ENCODE results near the gene ZFYVE9. TPM values are rescaled to one million over a fixed set of nuclear protein-coding genes. Genes with fewer than 3 reads are reported as not detected.

ZFYVE9 gene
- total and polyA plus RNA-seq, 9 of the 15 experiments (the other 6 are each of a cell fraction or from before 2014, with no cell fraction given) = 0.52 to 14.4 (median 8.9) TPM

GRCh38 chr1:52240592-52241210 is 98.8 kb downstream of the ZFYVE9 start:
- in situ Hi-C loops (cut with MboI) (no loop called here), intact Hi-C loops (cut with micrococcal nuclease) (no loop called here)
- Histone ChIP-seq H3K27me3 (ENCODE audit: control insufficient read depth in 2 of 2, insufficient read depth in 2 of 2, low read length in 2 of 2) (no peaks in the 10 kb centered on the region), H4K20me1 (replicated peaks; ENCODE audit: control insufficient read depth, insufficient read depth, low read length) (no peaks in the 10 kb centered on the region), H3K4me1 (replicated peaks in 1 of 2; ENCODE audit: control insufficient read depth in 2 of 2, insufficient read depth in 2 of 2, low read length in 2 of 2) (peaks cover 0 to 23% of the 10 kb centered on the region in 2 experiments; a peak in 2 of 5 replicates), H3K9ac (ENCODE audit: insufficient read depth in 1 of 2, low read depth in 2 of 2, low read length in 2 of 2) (no peak overlapping the region), H3K4me3 (no peak overlapping the region), H3K4me2 (ENCODE audit: insufficient read depth, low read length) (no peak overlapping the region), H3K9me3 (replicated peaks; ENCODE audit: control insufficient read depth, insufficient read depth, low read depth, low read length) (no peaks in the 10 kb centered on the region), H3K36me3 (ENCODE audit: control insufficient read depth, insufficient read depth, low read length) (no peaks in the 10 kb centered on the region), H3K79me2 (ENCODE audit: control insufficient read depth, insufficient read depth, low read length) (no peaks in the 10 kb centered on the region), H3K27ac (ENCODE audit: extremely low read depth, low read depth, low read length) (no peak overlapping the region), H3K9me1 (ENCODE audit: control insufficient read depth, insufficient read depth, low read length) (no peaks in the 10 kb centered on the region), H2AFZ (ENCODE audit: low read depth, low read length) (no peak overlapping the region)
- CTCF ChIA-PET (ENCODE audit: low intra/inter-chr PET ratio) = interaction anchor here (0.7 kb wide), 1 partner anchor 91 kb away, joined by 3 read pairs; no protein-coding TSS in a partner anchor
- WGBS (ENCODE audit: insufficient coverage, low coverage, missing lambda C conversion rate) = 0% methylated on average over 4 of the region's 4 CpGs
- BruUV-seq (replicated peaks) = no TSS peak
- no peak for TF ChIP-seq ZKSCAN3 (CRISPR knock-in tag; IDR thresholded peaks at IDR 0.05)
- peak; percentile 38; the same call in 1 of the 2 replicates for TF ChIP-seq PKNOX1 (IDR thresholded peaks at IDR 0.05)
- no peak for TF ChIP-seq ZBTB34 (CRISPR knock-in tag; IDR thresholded peaks at IDR 0.05)
- 0 out of 2 replicates have a peak, but pooled peaks have one; percentile 8 for TF ChIP-seq GABPA (tag; conservative IDR thresholded peaks at IDR 0.05; ENCODE audit: low read depth)
- TF ChIP-seq MEIS2 (IDR thresholded peaks at IDR 0.05; ENCODE audit: partially characterized antibody) = peak; percentile 75
- no peak for TF ChIP-seq GATA2 (CRISPR knock-in tag; IDR thresholded peaks at IDR 0.05)
- peak; percentile 20; the same call in 1 of the 2 replicates for TF ChIP-seq SOX6 (IDR thresholded peaks at IDR 0.05)
- peak; percentile 62; the same call in 1 of the 2 replicates for TF ChIP-seq SMARCE1 (IDR thresholded peaks at IDR 0.05)
- TF ChIP-seq MTA1 (IDR thresholded peaks at IDR 0.05; ENCODE audit: borderline replicate concordance) = peak; percentile 23; the same call in 1 of the 2 replicates
- no peak for TF ChIP-seq E2F1 (CRISPR knock-in tag; IDR thresholded peaks at IDR 0.05)
- no peak for TF ChIP-seq RBBP5 (IDR thresholded peaks at IDR 0.05; ENCODE audit: borderline replicate concordance, insufficient read depth, low read length, poor library complexity, severe bottlenecking)
- no peak for TF ChIP-seq ZNF766 (CRISPR knock-in tag; conservative IDR thresholded peaks at IDR 0.05)
- TF ChIP-seq PBX2 (CRISPR knock-in tag; IDR thresholded peaks at IDR 0.05; ENCODE audit: low read depth) = no peak
- TF ChIP-seq PBX2 (tag; conservative IDR thresholded peaks at IDR 0.05; ENCODE audit: low read depth) = peak; percentile 66
- ATAC-seq (no peak), FAIRE-seq (no peak), DNase-seq (ENCODE audit: extremely low read depth in 1 of 4, low spot score in 3 of 4) (no peak)
- POLR2A ChIA-PET = interaction anchor here (0.5 to 2.4 kb wide), 3 partner anchors 12 to 29 kb away, joined by 3 to 5 read pairs (median 4); no protein-coding TSS in a partner anchor

All from K562 (cell line).